ENCODE measurements around the gene MPRIP.

The MPRIP gene

DNA sequence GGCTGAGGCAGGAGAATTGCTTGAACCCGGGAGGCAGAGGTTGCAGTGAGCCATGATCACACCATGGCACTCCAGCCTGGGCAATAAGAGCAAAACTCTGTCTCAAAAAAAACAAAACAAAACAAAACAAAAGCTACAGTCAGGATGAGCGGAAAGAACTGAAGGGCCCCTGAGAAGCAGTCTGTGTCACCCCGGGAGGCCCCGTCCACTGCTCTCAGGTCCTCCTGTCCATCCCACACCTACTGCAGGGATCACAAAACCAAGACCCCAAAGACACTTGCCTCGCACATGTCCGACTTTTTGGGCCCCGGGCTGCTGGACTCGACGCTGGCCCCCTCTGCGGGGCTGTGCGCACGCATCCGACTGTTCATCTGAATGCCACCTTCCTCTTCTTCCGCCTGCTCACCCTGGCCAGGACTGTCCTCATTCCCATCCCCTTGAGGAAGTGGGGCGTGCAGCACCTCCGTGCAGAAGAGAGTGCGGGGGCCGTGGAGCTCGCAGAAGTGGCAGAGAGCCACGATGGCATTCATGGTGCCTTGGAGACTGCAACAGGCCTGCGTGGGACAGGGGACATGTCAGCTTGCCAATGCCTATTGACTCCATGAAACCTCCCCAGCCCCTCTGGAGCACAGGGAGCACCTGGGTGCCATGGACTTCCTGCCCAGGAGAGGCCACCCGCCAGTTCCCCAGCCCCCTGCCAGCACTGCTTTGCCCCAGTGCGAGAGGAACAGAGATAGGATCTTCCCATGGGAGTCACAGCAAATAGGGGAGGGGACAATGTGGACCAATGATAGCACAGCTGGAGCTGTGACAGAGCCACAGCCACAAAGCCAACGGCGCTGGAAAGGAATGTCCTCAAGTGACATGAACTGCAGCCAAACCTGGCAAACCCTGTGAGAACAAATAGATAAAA is 185.6 kb downstream of the MPRIP start:
- no peak overlapping the region for H3K4me3 ChIP-seq (ENCODE audit: low read length)
- no peak overlapping the region for H3K56ac ChIP-seq (ENCODE audit: low read length)
- no CpG with 5 or more reads among the region's 25 CpGs for WGBS (ENCODE audit: extremely low coverage, insufficient coverage, low lambda C conversion rate)
- H3K4me2 ChIP-seq (ENCODE audit: low read length): no peak overlapping the region
- no peak overlapping the region for H3K4ac ChIP-seq (ENCODE audit: low read depth, low read length)
- no peak overlapping the region for H3K23ac ChIP-seq (ENCODE audit: low read length)
- H3K27me3 ChIP-seq (ENCODE audit: insufficient read depth, low read length, poor library complexity): no peaks in the 10 kb centered on the region
- no peak overlapping the region for H2BK15ac ChIP-seq (replicated peaks; ENCODE audit: low read depth)
- DNase-seq: no peak
- H3K9ac ChIP-seq (ENCODE audit: low read length): no peak overlapping the region
- H3K4me1 ChIP-seq (ENCODE audit: control insufficient read depth, low read depth, low read length): no peaks in the 10 kb centered on the region
- H3K18ac ChIP-seq (ENCODE audit: low read length): no peak overlapping the region
- no peak overlapping the region for H3K27ac ChIP-seq (ENCODE audit: low read depth, low read length)
- peaks cover 18% of the 10 kb centered on the region for H3K36me3 ChIP-seq (ENCODE audit: control insufficient read depth, insufficient read depth, low read length)
- no peaks in the 10 kb centered on the region for H3K79me2 ChIP-seq (ENCODE audit: control insufficient read depth, insufficient read depth, low read length)
- no peak overlapping the region for H4K8ac ChIP-seq (ENCODE audit: low read depth, low read length)
- no peak overlapping the region for H2BK120ac ChIP-seq (ENCODE audit: low read depth, low read length)
- H2BK5ac ChIP-seq (ENCODE audit: low read length): no peak overlapping the region
- H4K5ac ChIP-seq (ENCODE audit: low read length): no peak overlapping the region
- H3K79me1 ChIP-seq (ENCODE audit: low read length): peaks cover 2% of the 10 kb centered on the region
- no peak overlapping the region for H2AK5ac ChIP-seq (ENCODE audit: low read length)

DNA sequence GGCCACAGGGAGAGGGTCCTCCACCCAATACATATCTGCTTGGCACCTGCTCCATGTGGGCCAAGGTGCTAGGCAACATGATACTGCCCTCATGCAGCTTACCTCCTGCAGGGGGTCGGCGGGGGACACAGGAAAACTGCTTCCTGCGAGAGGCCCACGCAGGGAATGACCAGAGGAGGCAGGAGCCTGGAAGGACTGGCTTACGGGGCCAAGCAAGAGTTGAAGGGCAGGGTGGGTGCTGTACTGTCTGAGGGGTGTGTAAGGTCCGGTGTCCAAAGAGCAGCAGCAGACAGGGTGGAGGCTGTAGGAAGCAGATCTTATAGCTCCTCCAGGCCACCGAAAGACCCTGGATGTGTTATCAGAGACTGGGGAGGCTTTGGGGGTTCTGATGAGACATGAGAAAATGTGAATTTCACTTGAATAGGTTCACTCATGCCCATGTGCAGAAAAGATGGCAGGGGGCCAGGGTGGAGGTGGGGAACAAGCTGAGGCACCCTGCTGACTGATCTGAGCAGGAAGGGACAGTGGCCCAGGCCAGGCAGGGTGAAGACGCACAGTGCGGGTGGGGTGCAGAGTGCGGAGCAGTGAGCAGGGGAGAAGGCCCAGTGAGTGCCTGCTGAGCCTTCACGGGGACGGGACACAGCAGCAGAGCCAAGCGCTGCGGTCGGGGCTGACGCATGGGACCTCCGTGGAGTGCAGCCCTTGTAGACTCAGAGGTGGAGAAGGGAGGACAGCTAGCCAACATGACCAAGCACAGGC is 186.4 kb downstream of the MPRIP start:
- Histone ChIP-seq H2BK5ac (ENCODE audit: low read length) (no peak overlapping the region), H2AK5ac (ENCODE audit: low read length) (no peak overlapping the region), H3K23ac (ENCODE audit: low read length) (no peak overlapping the region), H3K4me2 (ENCODE audit: low read length) (no peak overlapping the region), H3K56ac (ENCODE audit: low read length) (no peak overlapping the region), H3K79me2 (ENCODE audit: control insufficient read depth, insufficient read depth, low read length) (no peaks in the 10 kb centered on the region), H2BK15ac (replicated peaks; ENCODE audit: low read depth) (no peak overlapping the region), H4K5ac (ENCODE audit: low read length) (no peak overlapping the region), H3K27ac (ENCODE audit: low read depth, low read length) (no peak overlapping the region), H3K4me3 (ENCODE audit: low read length) (no peak overlapping the region), H4K8ac (ENCODE audit: low read depth, low read length) (no peak overlapping the region), H3K18ac (ENCODE audit: low read length) (no peak overlapping the region), H3K36me3 (ENCODE audit: control insufficient read depth, insufficient read depth, low read length) (peaks cover 16% of the 10 kb centered on the region), H3K4me1 (ENCODE audit: control insufficient read depth, low read depth, low read length) (no peaks in the 10 kb centered on the region), H3K4ac (ENCODE audit: low read depth, low read length) (no peak overlapping the region), H3K79me1 (ENCODE audit: low read length) (peaks cover 2% of the 10 kb centered on the region), H2BK120ac (ENCODE audit: low read depth, low read length) (no peak overlapping the region), H3K9ac (ENCODE audit: low read length) (no peak overlapping the region), H3K27me3 (ENCODE audit: insufficient read depth, low read length, poor library complexity) (no peaks in the 10 kb centered on the region)
- DNase-seq: no peak
- WGBS (ENCODE audit: extremely low coverage, insufficient coverage, low lambda C conversion rate): no CpG with 5 or more reads among the region's 17 CpGs

DNA sequence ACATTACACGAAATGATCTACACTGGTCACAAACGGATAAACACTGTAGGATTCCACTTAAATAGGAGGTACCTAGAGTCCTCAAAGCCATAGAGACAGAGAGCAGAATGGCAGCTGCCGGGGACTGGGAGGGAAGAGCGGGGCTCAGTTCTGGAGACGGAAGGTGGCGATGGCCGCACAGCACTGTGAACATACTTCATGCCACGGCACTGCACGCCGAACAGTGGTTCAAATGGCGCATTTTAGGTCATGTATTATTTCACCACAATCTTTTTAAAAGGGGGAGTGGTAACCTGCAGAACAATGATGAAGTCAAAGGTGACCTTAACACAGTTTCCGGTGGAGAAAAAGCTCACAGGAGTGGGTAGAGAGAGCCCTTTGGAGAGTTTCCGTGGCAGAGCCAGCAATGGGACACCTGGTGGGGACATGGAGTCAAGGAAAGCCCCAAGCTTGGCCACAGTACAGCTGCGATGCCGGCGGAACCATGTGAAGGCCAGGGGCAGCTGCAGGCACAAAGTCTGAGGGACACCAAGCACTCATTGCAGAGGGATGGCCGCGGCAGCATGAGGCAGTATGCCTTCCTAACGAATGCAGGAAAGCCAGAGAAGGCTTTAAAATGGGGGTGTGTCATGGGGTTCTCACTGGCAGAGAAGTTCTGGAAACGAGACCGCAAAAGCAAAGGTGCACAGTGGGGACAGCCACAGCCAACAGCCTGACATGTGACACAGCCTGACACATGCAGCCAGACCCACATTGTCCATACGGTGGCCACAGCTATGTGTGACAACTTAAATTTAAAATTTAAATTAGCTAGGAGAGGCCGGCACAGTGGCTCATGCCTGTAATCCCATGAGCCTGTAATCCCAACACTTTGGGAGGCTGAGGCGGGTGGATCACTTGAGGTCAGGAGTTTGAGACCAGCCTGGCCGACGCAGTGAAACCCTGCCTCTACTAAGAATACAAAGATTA is 187.4 kb downstream of the MPRIP start:
- Histone ChIP-seq H2BK5ac (ENCODE audit: low read length) (no peak overlapping the region), H4K5ac (ENCODE audit: low read length) (no peak overlapping the region), H2AK5ac (ENCODE audit: low read length) (no peak overlapping the region), H3K18ac (ENCODE audit: low read length) (no peak overlapping the region), H3K4ac (ENCODE audit: low read depth, low read length) (no peak overlapping the region), H3K36me3 (ENCODE audit: control insufficient read depth, insufficient read depth, low read length) (peaks cover 14% of the 10 kb centered on the region), H3K4me2 (ENCODE audit: low read length) (no peak overlapping the region), H2BK15ac (replicated peaks; ENCODE audit: low read depth) (no peak overlapping the region), H3K4me3 (ENCODE audit: low read length) (no peak overlapping the region), H3K23ac (ENCODE audit: low read length) (no peak overlapping the region), H3K9ac (ENCODE audit: low read length) (no peak overlapping the region), H3K27ac (ENCODE audit: low read depth, low read length) (no peak overlapping the region), H3K56ac (ENCODE audit: low read length) (no peak overlapping the region), H3K79me1 (ENCODE audit: low read length) (peaks cover 2% of the 10 kb centered on the region), H4K8ac (ENCODE audit: low read depth, low read length) (no peak overlapping the region), H3K27me3 (ENCODE audit: insufficient read depth, low read length, poor library complexity) (no peaks in the 10 kb centered on the region), H3K79me2 (ENCODE audit: control insufficient read depth, insufficient read depth, low read length) (no peaks in the 10 kb centered on the region), H3K4me1 (ENCODE audit: control insufficient read depth, low read depth, low read length) (no peaks in the 10 kb centered on the region), H2BK120ac (ENCODE audit: low read depth, low read length) (no peak overlapping the region)
- no CpG with 5 or more reads among the region's 26 CpGs for WGBS (ENCODE audit: extremely low coverage, insufficient coverage, low lambda C conversion rate)
- DNase-seq: no peak

DNA sequence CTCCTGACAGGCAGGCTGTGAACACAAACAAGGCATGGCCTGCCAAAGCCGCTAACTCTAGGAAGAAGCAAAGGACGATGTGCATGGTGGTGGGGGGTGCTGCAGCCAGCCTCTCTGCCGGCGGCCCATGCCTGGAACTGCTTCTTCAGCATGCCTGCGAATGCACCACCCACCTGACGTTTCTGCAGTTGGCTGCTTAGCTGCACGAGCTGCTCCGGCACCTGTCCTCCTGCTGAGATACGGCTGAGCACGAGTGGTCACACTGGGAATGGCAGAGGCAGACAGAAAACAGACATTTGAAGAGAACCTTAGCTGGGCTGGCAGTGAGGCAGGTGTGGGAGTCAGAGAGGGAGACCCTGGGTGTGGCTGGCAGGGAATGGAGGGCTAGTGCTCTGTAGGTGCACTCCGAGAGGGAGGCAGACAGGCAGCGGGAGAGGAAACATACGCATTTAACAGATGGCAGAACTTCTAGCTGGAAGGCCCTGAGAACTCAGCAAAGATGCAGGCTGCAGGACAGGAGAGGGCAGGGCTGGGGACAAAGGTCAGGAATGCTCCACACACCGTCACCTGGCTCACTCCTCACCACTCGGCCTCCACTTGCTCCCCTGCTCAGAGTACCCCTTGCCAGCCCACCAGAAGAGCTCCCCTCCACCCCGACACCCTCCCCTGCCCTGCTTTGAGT is 189.5 kb downstream of the MPRIP start:
- peaks cover 5% of the 10 kb centered on the region for H3K36me3 ChIP-seq (ENCODE audit: control insufficient read depth, insufficient read depth, low read length)
- H3K56ac ChIP-seq (ENCODE audit: low read length): no peak overlapping the region
- H4K8ac ChIP-seq (ENCODE audit: low read depth, low read length): no peak overlapping the region
- no peak overlapping the region for H3K9ac ChIP-seq (ENCODE audit: low read length)
- no peak overlapping the region for H3K4me3 ChIP-seq (ENCODE audit: low read length)
- H2BK5ac ChIP-seq (ENCODE audit: low read length): no peak overlapping the region
- H2BK120ac ChIP-seq (ENCODE audit: low read depth, low read length): no peak overlapping the region
- no peak for DNase-seq
- H3K27me3 ChIP-seq (ENCODE audit: insufficient read depth, low read length, poor library complexity): no peaks in the 10 kb centered on the region
- H4K5ac ChIP-seq (ENCODE audit: low read length): no peak overlapping the region
- H3K79me2 ChIP-seq (ENCODE audit: control insufficient read depth, insufficient read depth, low read length): peaks cover 13% of the 10 kb centered on the region
- peaks cover 8% of the 10 kb centered on the region for H3K4me1 ChIP-seq (ENCODE audit: control insufficient read depth, low read depth, low read length)
- H3K4me2 ChIP-seq (ENCODE audit: low read length): no peak overlapping the region
- H3K18ac ChIP-seq (ENCODE audit: low read length): no peak overlapping the region
- no peak overlapping the region for H2AK5ac ChIP-seq (ENCODE audit: low read length)
- no peak overlapping the region for H3K27ac ChIP-seq (ENCODE audit: low read depth, low read length)
- no peak overlapping the region for H3K23ac ChIP-seq (ENCODE audit: low read length)
- no peak overlapping the region for H3K4ac ChIP-seq (ENCODE audit: low read depth, low read length)
- no peak overlapping the region for H2BK15ac ChIP-seq (replicated peaks; ENCODE audit: low read depth)
- H3K79me1 ChIP-seq (ENCODE audit: low read length): peaks cover 13% of the 10 kb centered on the region
- no CpG with 5 or more reads among the region's 16 CpGs for WGBS (ENCODE audit: extremely low coverage, insufficient coverage, low lambda C conversion rate)

DNA sequence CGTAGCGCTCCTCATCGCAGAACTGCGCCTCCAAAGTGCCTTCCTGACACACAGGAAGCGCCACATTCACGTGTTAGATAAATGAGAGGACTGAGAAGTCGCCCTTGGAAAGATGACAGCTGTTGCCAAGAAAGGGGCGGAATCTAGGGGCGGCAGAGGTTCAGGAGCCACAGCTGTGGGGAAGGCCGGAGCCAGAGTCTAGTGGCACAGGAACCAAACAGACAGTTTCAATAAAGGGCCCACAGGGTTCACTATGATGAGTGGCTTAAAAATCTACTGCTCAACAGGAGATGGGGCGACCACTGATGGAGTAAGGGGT is 190.0 kb downstream of the MPRIP start:
- Histone ChIP-seq H3K4me2 (ENCODE audit: low read length) (no peak overlapping the region), H3K4ac (ENCODE audit: low read depth, low read length) (no peak overlapping the region), H3K23ac (ENCODE audit: low read length) (no peak overlapping the region), H3K27me3 (ENCODE audit: insufficient read depth, low read length, poor library complexity) (no peaks in the 10 kb centered on the region), H2AK5ac (ENCODE audit: low read length) (no peak overlapping the region), H3K56ac (ENCODE audit: low read length) (no peak overlapping the region), H2BK15ac (replicated peaks; ENCODE audit: low read depth) (no peak overlapping the region), H3K4me3 (ENCODE audit: low read length) (no peak overlapping the region), H2BK120ac (ENCODE audit: low read depth, low read length) (no peak overlapping the region), H4K5ac (ENCODE audit: low read length) (no peak overlapping the region), H3K36me3 (ENCODE audit: control insufficient read depth, insufficient read depth, low read length) (peaks cover 4% of the 10 kb centered on the region), H3K9ac (ENCODE audit: low read length) (no peak overlapping the region), H3K18ac (ENCODE audit: low read length) (no peak overlapping the region), H3K79me2 (ENCODE audit: control insufficient read depth, insufficient read depth, low read length) (peaks cover 13% of the 10 kb centered on the region), H3K27ac (ENCODE audit: low read depth, low read length) (no peak overlapping the region), H2BK5ac (ENCODE audit: low read length) (no peak overlapping the region), H3K79me1 (ENCODE audit: low read length) (peaks cover 13% of the 10 kb centered on the region), H3K4me1 (ENCODE audit: control insufficient read depth, low read depth, low read length) (peaks cover 8% of the 10 kb centered on the region), H4K8ac (ENCODE audit: low read depth, low read length) (no peak overlapping the region)
- no CpG with 5 or more reads among the region's 11 CpGs for WGBS (ENCODE audit: extremely low coverage, insufficient coverage, low lambda C conversion rate)
- DNase-seq: no peak
